Stimulated activated CD8-positive, alpha-beta memory T cell treated with anti-CD3 and anti-CD28 coated beads, Interleukin-4, amount 100 ng/mL, for 24 hours (primary cell): ENCODE data around the gene S100PBP.
"Not testable (repeated sequence)": the region's sequence is repeated elsewhere in the genome, so short reads cannot be mapped to it uniquely, and the experiment has no call there.

Source experiments
- DNase-seq: peaks from one replicate; pipeline ENCODE4 v3.0.0-alpha.2; 2020; ENCODE audit warnings: low read depth

S100PBP gene

GRCh38 chr1:32900956-32901822 is 83.7 kb downstream of the S100PBP start, which contains the start of gene TMEM54:
Gene TMEM54, minus strand, starts transcription at chr1:32901389. Its CDS starts 151 bp downstream, at chr1:32901238.
- no peak for DNase-seq

- no peak for DNase-seq
Observed at GRCh38 chr1:32901823-32902534, 84.5 kb downstream of the S100PBP start.

- DNase-seq, result no peak
Observed at GRCh38 chr1:32902535-32902920, 85.1 kb downstream of the S100PBP start.

- no peak for DNase-seq
Observed at GRCh38 chr1:32903991-32904785, 86.7 kb downstream of the S100PBP start.

GRCh38 chr1:32904797-32905196 is 87.3 kb downstream of the S100PBP start:
- no peak for DNase-seq

GRCh38 chr1:32905588-32905987 is 88.1 kb downstream of the S100PBP start:
- not testable (repeated sequence) for DNase-seq

GRCh38 chr1:32906654-32907053 is 89.2 kb downstream of the S100PBP start:
- no peak for DNase-seq

- no peak for DNase-seq
Observed at GRCh38 chr1:32907435-32907834, 90.0 kb downstream of the S100PBP start.
